Endothelial cell of umbilical vein (primary cell): ENCODE data around the gene S100A13.

ENCODE experiments used
- CTCF ChIP-seq, 2 donors: IDR thresholded peaks; 1 replicate in 1 of 2; 2 replicates in 1 of 2; pipeline ENCODE4 v1.5.1; 2011; ENCODE audit warnings: low read length in 2 of 2, mild to moderate bottlenecking in 2 of 2, moderate library complexity in 2 of 2, control low read depth in 1 of 2, inconsistent platforms in 1 of 2, low read depth in 1 of 2; ENCODE audit not compliant: insufficient read depth in 1 of 2; ENCODE audit errors: extremely low read depth in 1 of 2
- EZH2 ChIP-seq: IDR thresholded peaks from 2 replicates; pipeline ENCODE4 v1.6.1; 2012; ENCODE audit warnings: borderline replicate concordance, low read depth, mild to moderate bottlenecking, moderate library complexity, low read length, inconsistent platforms; ENCODE audit not compliant: severe bottlenecking
- FOS ChIP-seq: IDR thresholded peaks from 2 replicates; pipeline ENCODE4 v1.6.1; 2011; ENCODE audit warnings: mild to moderate bottlenecking, low read length, moderate library complexity, borderline replicate concordance; ENCODE audit not compliant: insufficient read depth
- POLR2A ChIP-seq: IDR thresholded peaks from 2 replicates; pipeline ENCODE4 v1.6.1; 2012; ENCODE audit warnings: low read depth, mild to moderate bottlenecking, control low read depth, low read length
- POLR2AphosphoS5 ChIP-seq: IDR thresholded peaks from 2 replicates; pipeline ENCODE4 v1.6.1; 2012; ENCODE audit warnings: low read depth, mild to moderate bottlenecking, control low read depth, low read length, moderate library complexity; ENCODE audit not compliant: insufficient read depth

- TF ChIP-seq POLR2AphosphoS5 (peak; percentile 33), CTCF (IDR thresholded peaks at IDR 0.05; ENCODE audit: extremely low read depth in 1 of 2, insufficient read depth in 1 of 2, low read depth in 1 of 2, low read length in 2 of 2) (no peak), EZH2 (no peak), POLR2A (no peak), FOS (no peak)
Measured at GRCh38 chr1:153670257-153670858, 43.1 kb upstream of the S100A13 start.
